Sigmoid colon (tissue), 4 donors: ENCODE measurements around the gene KERA.

Experiments used
- POLR2A ChIP-seq, 2 donors: fragments of 450-650 bp; IDR thresholded peaks; one replicate each; pipeline ENCODE4 v1.6.1; 2016; ENCODE audit warnings: antibody characterized with exemption in 2 of 2, mild to moderate bottlenecking in 2 of 2, moderate library complexity in 2 of 2
- POLR2AphosphoS5 ChIP-seq, 4 donors: sonication (generic); formaldehyde crosslinking; IDR thresholded peaks; one replicate each; pipeline ENCODE4 v1.6.1; 2017; ENCODE audit warnings: antibody characterized with exemption in 4 of 4

GRCh38 chr12:91093341-91093740, 35.5 kb upstream of the KERA start:
- TF ChIP-seq POLR2A (IDR thresholded peaks at IDR 0.05): no peak
- no peak for TF ChIP-seq POLR2AphosphoS5 (IDR thresholded peaks at IDR 0.05)
